Mesangial cell (primary cell): Measurements from ENCODE around the gene SUOX. TPM values are rescaled to one million over a fixed set of nuclear protein-coding genes. Genes with fewer than 3 reads are reported as not detected.

Source experiments
- total RNA-seq: library from RNA; depleted of rRNA; stranded (reverse); fragments of >200 nt; gene quantifications from 2 replicates; pipeline ENCODE4 v1.2.3, GENCODE V29; 2015

The SUOX gene
- total RNA-seq: 14.5 and 18.4 TPM in 2 replicates

GRCh38 chr12:55996715-55997534, at the start of gene SUOX:
Gene SUOX, plus strand, starts transcription at chr12:55997276. Its CDS starts 4,946 bp downstream, at chr12:56002222.

GRCh38 chr12:55965941-55966407, 31.1 kb upstream of the SUOX start, which contains the start of gene PMEL:
Gene PMEL, minus strand, starts transcription at chr12:55966042. Its CDS starts 31 bp downstream, at chr12:55966011.

DNA sequence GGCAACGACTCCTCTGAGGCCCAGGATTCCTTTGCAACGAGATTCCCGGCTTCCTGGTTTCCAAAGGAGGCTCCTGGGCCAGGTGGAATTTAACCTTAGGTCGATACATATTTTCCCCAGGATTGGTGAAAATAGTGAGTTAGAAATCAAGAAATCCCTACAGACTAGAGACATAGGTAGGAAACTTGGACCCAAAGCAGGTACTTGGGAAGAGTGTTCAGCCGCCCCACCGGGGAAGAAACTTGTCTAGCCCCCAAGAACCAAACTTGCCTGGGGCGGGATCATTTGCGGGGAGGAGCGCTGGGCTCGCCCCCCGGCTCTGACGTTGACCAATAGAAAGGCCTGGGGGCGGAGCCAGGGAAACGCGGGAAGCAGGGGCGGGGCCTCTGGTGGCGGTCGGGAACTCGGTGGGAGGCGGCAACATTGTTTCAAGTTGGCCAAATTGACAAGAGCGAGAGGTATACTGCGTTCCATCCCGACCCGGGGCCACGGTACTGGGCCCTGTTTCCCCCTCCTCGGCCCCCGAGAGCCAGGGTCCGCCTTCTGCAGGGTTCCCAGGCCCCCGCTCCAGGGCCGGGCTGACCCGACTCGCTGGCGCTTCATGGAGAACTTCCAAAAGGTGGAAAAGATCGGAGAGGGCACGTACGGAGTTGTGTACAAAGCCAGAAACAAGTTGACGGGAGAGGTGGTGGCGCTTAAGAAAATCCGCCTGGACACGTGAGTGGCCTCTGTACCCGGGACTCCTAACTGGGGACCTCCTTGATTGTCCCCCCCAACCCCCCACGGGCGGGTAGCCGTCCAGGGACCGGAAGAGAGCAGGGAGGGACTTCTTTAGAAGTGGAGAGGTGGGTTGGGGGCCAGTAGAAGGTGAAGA, 30.4 kb upstream of the SUOX start, which contains the start of gene CDK2:
Gene CDK2, plus strand, starts transcription at position 423 of the 874 bp plus-strand sequence. Its CDS starts 179 bp downstream, at position 602.

DNA sequence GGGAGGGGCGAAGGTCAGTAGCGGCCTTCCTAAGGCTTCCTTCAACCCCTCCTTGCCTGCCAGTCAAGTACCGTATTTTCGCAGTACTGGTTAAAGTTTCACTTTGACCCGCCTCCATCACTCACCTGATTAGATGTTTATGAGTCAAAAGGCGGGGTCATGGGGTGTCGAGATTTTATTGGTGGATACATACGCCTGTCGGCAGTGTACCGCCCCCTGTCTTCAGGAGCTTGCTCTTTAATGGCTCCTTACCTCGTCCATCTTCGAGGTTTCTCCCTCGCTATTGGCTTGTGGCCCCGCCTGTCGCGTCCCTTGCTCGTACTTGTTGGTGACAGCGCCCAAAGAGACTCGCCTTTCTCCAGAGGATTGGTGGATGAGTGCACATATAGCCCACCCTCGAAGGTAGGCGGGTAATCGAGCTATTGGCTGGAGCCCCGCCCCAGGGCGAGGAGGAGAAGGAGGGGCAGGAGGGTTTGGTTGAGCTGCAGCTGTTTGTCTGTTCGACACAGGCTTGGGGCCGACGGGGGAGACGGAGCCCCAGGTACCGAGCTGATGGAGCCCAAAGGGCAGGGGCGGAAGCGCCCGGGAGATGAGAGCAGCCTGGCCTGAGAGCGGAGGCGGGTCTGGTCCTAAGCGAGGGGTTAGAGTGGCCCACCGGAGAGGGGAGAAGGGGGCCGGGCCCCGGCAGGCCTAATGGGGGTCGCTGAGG, 23.3 kb upstream of the SUOX start, which contains the start of gene RAB5B:
Gene RAB5B, plus strand, starts transcription at position 480 of the 709 bp plus-strand sequence. CDS start 12,883 bp downstream, outside the sequence.

GRCh38 chr12:56020423-56021184, 23.5 kb downstream of the SUOX start, which contains the start of gene IKZF4:
Gene IKZF4, plus strand, starts transcription at chr12:56021043. Its CDS starts 451 bp downstream, at chr12:56021494.

DNA sequence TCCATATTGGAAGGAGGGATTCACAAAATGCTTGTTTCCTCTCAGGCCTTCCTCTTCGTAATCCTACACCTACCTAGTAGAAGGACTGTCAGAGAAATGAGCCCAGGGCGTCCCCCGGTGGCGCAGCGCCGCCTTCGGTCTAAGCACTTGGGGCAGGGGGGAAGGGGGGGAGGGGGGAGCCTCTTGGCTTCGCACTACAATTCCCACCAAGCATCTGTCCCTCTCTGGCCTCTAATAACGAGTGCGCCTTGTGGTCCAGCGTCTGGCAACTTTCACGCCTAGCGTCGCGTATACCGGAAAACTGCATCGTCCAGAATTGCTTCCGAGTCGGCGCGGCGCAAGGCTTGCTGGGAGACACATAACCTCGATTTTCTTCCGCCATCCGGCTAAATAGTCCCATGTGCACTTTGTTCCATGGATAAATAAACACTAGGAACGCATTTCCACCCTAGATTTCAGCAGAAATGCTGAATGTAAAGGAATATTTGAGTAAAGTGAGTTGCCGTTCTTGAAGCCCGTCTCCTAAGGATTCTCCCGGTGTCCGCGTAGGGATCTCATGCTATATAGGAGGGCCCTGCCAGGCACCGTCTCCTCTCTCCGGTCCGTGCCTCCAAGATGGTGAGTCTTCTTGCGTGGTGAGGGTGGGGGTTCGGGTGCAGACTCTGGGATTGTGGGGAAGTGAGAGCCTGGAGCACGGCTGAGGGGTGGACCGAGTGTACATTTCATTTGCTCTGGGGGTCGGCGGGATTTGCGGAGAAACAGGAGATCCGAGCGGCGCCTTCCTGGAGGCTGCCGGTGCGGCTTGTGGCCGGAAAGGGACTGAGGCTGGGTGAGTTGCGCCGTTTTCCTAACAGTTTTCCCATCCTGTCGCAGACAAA, 44.7 kb downstream of the SUOX start, which contains the start of gene RPS26:
Gene RPS26, plus strand, starts transcription at position 367 of the 878 bp plus-strand sequence. Its CDS starts 249 bp downstream, at position 616.

Other genes with a start within 250 kb of the SUOX start
- 36.6 and 49.7 TPM in 2 replicates for gene SARNP, start 179.6 kb upstream of the SUOX start, total RNA-seq
- gene ORMDL2, start 179.2 kb upstream of the SUOX start, total RNA-seq: 16.4 and 31.3 TPM in 2 replicates
- gene DNAJC14, start 167.7 kb upstream of the SUOX start, total RNA-seq: 32.4 and 41.8 TPM in 2 replicates
- 0.98 and 3.7 TPM in 2 replicates for gene MMP19, start 154.3 kb upstream of the SUOX start, total RNA-seq
- gene PYM1, start 69.4 kb upstream of the SUOX start, total RNA-seq: 23.0 and 23.7 TPM in 2 replicates
- gene DGKA, start 66.1 kb upstream of the SUOX start, total RNA-seq: 31.6 and 34.2 TPM in 2 replicates
- gene PMEL, start 31.2 kb upstream of the SUOX start, total RNA-seq: 1.5 and 6.6 TPM in 2 replicates
- 11.2 and 54.6 TPM in 2 replicates for gene CDK2, start 30.4 kb upstream of the SUOX start, total RNA-seq
- 44.3 and 67.1 TPM in 2 replicates for gene RAB5B, start 23.2 kb upstream of the SUOX start, total RNA-seq
- gene IKZF4, start 23.8 kb downstream of the SUOX start, total RNA-seq: 4.1 and 5.3 TPM in 2 replicates
- gene RPS26, start 44.6 kb downstream of the SUOX start, total RNA-seq: 819 and 1,390 TPM in 2 replicates
- 2.3 and 5.6 TPM in 2 replicates for gene ERBB3, start 82.9 kb downstream of the SUOX start, total RNA-seq
- gene PA2G4, start 107.3 kb downstream of the SUOX start, total RNA-seq: 87.1 and 204 TPM in 2 replicates
- gene RPL41, start 119.4 kb downstream of the SUOX start, total RNA-seq: 1,989 and 2,469 TPM in 2 replicates
- 2.3 and 3.0 TPM in 2 replicates for gene ZC3H10, start 121.0 kb downstream of the SUOX start, total RNA-seq
- 318 and 340 TPM in 2 replicates for gene ESYT1, start 131.0 kb downstream of the SUOX start, total RNA-seq
- 91.1 and 109 TPM in 2 replicates for gene MYL6B, start 155.3 kb downstream of the SUOX start, total RNA-seq
- gene MYL6, start 161.1 kb downstream of the SUOX start, total RNA-seq: 1,442 and 2,553 TPM in 2 replicates
- 35.0 and 49.7 TPM in 2 replicates for gene SMARCC2, start 192.2 kb downstream of the SUOX start, total RNA-seq
- 53.6 and 72.0 TPM in 2 replicates for gene RNF41, start 224.6 kb downstream of the SUOX start, total RNA-seq
- 30.0 and 48.1 TPM in 2 replicates for gene NABP2, start 227.1 kb downstream of the SUOX start, total RNA-seq
- gene SLC39A5, start 232.8 kb downstream of the SUOX start, total RNA-seq: not detected in 2 replicates